HL-60 (cell line): Measurements from ENCODE around the gene ADD1.

Source experiments
- CTCF ChIP-seq: IDR thresholded peaks from one replicate; pipeline ENCODE4 v1.5.1; 2011; ENCODE audit warnings: low read length, control low read depth, inconsistent platforms; ENCODE audit not compliant: insufficient read depth
- GABPA ChIP-seq: IDR thresholded peaks from 2 replicates; pipeline ENCODE4 v1.6.1; 2012; ENCODE audit warnings: low read depth
- POLR2AphosphoS5 ChIP-seq: IDR thresholded peaks from 2 replicates; pipeline ENCODE4 v1.6.1; 2012; ENCODE audit warnings: low read depth
- REST ChIP-seq: IDR thresholded peaks from 2 replicates; pipeline ENCODE4 v1.6.1; 2012; ENCODE audit warnings: low read depth; ENCODE audit not compliant: insufficient replicate concordance

- TF ChIP-seq POLR2AphosphoS5 = no peak
- TF ChIP-seq CTCF = no peak
- no peak for TF ChIP-seq GABPA
- no peak for TF ChIP-seq REST
These were observed 48.2 kb upstream of the ADD1 start for GRCh38 chr4:2795300-2795892.
